GM19468 (cell line): Measurements from ENCODE around the gene AK8.

ENCODE experiments used
- ATAC-seq: cut with Tn5 transposase; IDR thresholded peaks from one replicate; pipeline ENCODE4 v1.9.1; 2021; ENCODE audit warnings: mild to moderate bottlenecking, moderate library complexity, moderate number of reproducible peaks; ENCODE audit not compliant: unreplicated experiment; ENCODE audit errors: extremely low read depth

Gene AK8

DNA sequence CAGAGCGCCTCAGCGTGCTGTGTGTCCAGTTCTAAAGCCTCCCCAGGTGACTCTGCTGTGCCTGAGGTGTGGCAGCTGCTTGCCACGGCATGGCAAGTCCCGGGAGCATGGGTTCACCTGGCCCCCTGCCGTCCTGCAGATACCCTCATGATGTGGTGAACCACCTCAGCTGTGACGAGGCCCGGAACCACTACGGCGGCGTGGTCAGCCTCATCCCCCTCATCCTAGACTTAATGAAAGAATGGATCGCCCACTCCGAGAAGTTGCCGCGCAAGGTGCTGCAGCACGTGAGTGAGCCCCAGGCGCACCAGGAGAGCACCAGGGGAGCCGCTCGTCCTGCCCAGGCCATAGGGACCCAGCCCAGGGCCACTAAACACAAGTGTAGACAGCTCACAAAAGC lies 10.1 kb upstream of the AK8 start:
- no peak for ATAC-seq

DNA sequence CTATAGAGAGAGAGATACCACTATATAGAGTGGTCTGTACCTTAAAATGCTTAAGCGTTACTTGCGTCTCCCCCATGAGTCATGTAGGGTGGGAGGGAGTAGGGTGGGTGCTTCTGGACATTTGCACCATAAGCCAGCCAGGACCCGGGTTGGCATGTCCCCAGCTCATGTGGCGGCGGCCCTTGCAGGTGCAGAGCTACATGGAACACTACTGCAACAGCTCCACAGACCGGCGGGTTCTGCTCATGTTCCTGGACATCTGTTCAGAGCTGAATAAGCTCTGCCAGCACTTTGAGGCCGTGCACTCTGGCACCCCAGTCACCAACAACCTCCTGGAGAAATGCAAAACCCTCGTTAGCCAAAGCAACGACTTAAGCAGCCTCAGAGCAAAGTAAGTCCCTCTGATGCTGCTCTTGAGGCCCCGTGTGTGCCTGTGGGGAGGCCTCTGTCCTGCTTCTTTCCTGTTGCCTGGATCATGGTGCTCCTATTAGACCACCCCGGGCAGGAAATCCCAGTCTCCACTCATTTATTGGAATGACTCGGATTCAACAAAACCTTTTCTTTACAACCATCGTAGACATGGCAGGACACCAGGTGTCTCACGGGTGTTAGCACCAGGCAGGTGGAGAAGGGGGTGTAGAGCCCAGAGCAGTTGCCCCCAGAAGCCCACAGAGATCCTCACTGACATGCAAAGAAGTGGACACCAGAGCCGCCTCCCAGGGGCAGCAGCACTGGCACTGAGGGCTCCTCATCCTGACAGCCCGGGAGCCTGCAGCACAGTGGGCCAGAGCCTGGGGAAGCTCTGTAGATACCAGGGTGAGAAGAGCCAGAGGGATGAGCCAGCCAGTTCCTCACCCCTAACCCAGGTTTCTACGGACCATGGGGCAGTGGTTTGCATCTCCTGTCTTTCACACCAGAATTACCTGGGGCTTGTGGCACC lies 9.4 kb upstream of the AK8 start:
- no peak for ATAC-seq

DNA sequence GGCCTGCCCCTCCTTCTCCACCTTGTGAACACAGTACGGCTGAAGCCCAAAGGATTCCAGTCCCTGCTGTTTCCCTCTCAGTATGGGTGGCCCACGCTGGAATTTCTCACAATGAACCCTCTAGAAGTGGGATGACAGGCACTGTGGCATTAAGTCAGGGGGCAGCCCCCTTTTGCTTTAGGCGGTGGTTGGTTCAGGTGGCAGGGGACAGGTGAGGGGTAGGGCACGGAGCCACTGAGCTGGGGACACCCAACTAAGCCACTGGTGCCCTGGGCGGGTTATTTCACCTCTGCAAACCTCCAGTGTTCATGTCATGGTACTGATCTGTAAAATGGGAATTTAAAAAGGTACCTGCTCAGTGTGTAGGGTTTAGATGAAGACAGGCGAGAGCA lies 8.2 kb upstream of the AK8 start:
- no peak for ATAC-seq

DNA sequence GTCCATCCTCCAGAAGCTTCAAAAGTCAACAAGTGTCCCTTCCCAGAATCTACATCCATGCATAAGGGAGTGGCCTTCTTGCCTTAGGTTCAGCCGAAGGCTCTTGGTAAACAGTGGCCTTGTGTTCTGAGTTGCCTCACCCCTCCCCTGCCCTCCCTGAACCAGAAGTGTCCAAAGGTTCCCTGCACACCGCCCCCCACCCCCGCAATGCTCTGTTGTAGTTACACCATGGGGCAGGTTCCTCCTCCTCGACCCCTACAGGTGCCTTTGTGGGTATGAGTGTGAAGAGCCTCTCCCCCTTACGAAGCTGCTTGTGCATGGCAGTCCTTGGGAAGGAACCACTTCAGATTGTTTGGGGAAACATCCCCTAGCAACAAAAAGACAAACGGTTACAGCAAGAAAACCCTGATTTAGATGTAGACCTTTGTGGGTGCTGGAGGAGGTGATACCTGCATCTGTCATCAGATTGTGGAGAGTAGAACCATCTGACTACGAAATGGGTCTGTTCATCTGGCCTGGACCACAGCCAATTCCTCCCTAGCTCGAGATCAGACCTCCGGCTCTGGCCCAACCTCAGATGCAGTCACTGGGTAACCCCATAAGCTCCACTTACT lies 7.7 kb upstream of the AK8 start:
- ATAC-seq: no peak

DNA sequence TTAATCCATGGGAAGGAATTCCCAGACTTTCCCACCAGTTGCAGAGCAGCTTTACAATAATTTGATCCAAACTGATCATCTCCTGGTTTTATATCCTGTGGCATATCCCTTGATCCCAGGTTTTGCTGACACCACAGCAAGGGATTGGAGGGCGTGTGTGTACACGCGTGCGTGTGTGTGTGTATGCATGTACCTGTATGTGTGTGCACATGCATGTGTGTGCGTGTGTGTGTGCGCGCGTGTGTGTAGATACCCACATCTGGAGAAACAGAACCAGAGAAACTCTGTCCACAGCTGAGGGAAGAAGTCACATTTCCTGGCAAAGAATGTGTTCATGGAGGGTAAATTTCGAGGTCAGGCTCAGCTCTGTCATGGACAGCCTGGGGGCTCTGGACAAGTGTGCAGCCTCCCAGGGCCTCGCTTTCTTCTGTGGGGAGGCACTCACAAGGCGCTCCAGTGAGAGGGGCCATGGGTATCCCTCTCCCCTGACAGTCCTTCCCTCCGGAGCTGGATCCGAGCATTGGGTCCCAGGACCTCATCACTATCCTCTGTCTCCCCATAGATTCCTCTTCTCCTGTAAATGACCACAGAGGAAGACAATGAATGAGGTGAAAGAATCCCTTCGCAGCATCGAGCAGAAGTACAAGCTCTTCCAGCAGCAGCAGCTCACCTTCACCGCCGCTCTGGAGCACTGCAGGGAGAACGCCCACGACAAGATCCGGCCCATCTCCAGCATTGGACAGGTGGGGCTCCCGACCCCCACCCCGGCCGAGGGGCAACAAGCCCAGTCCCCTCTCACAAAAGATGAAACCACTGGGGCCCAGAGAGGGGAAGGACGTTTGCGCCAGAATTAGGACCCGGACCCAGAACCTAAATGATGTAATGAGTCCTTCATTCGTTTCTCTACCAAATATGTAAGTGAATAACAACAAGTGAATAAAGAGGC lies 5.5 kb upstream of the AK8 start:
- no peak for ATAC-seq

DNA sequence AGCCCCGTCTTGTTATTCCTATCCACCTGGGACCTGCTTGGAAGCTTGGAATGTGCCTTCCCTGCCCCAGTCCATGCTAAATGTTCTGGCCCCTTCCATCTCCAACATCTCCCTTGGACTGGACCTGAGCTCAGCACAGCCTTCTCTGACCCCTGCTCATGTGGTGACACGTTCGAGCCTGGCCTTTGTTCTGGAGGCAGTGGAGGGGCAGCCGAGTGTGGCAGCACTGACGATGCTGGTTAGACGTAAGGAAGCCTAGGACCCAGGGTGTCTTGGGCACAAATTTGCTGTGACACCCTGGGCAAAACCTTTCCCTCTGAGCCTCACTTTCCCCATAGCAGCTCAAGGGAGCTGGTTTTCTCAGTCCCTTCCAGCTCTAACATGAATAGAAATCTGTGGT lies 4.5 kb upstream of the AK8 start:
- no peak for ATAC-seq

DNA sequence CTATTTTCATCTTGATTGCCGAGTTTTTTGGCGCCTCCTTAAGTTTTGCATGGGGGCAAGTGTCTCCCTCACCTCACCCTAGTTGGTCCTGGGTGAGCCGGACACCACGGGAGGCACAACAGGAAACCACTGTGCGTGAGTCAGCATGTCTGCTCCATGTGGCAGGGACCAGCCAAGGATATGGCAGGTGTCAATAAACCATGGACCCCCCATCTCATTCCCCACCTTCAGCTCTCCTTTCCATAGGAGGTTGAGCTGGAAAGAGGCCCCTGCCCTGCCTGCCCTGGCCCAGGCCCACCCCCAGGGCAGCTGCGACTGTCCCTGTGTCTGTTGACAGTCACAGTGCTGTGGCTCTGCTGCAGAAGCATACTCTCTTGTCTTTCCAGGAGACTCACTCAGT lies 3.7 kb upstream of the AK8 start:
- no peak for ATAC-seq

DNA sequence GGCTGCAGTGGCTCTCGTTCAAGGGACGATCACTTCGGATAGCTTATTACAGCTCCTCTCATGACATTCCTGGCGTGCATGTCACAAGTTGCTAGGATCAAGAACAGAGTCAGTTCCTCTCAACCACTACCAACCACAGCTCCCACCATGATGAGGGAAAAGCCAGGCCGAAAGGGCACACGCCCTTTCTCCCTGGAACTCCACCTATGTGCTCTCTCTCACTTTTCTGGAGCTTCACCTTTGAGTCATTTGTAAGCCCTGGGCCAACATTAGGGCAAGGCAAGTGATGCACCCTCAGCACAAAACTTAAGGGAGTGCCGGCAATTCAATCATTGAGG lies 2.2 kb upstream of the AK8 start:
- ATAC-seq: no peak

DNA sequence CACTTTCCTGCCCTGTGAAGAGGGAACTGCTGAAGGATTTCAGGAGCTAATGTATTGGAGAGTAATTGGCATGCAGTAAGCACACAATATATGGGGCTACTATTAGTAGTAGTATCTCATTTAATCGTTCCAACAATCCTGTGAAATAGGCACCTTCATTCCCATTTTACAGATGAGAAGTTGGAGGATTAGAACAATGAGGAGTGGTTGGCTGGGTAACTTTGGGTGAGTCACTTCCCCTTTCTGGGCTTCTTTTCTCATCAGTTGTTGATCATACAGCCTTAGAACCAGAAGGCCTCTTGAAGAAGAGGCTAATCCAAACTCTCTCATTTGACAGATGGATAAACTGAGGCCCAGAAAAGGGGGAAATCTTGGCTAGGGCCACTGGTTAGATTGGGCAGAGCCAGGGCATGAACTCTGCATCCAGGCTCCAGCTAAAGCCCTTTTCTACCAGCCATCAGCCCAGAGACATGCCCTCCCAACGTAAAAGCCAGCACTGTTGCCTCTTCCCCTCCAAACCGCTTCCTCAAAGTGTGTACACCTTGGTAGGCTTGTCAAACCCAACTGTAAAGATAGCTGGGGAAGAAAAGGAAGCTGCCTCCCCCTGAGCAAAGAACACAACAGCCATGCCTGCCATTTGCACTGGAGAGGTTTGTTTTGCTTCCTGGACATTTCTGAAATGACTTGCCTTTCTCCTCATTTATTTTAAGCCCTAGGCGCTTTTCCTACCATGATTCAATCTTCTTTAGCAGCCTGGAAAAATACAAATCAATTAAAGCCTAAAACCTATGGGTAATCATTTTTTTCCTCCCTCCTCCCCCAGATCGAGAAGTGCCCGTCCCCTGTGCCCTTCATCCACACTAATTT lies 1.6 kb upstream of the AK8 start:
- no peak for ATAC-seq

DNA sequence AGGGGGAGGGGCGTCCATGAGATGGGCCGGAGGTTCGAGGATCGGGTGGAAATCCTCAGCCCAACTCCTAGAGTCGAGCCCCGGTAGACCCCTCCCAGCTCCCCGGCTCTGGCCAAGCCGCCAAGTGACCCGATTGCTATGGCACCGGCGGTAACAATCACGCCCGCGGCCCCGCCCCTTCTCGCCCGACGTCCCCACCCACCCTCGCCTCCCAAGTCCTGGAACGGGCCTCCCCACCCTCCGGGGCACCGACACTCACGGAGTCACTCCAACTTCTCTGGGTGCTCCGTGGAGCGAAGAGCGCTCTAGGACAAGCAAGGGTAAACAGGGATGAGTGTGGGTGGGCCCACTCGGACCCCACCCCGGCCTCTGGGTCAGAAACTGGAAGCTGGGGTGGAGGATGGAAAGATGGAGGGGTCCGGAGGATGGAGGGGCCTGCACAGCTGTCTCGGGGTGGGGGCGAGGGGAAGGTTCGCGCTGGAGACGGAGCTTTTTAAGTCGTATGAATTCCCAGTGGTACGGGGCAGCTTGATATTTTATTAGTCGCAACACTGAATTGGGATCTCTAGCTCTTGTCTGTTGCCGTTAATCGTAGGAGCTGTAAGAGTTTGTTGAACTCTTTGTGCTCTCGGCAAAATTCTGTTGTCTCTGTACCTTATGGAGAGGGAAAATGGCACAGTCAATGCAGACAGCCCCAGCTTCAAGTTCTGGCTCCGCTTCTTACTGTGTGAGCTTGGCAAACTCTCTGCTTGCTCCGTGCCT lies 792 bp upstream of the AK8 start, which contains the start of gene SPACA9:
Gene SPACA9, plus strand, starts transcription at position 204 of the 762 bp plus-strand sequence. CDS start 5,050 bp downstream, outside the sequence.
- no peak for ATAC-seq

DNA sequence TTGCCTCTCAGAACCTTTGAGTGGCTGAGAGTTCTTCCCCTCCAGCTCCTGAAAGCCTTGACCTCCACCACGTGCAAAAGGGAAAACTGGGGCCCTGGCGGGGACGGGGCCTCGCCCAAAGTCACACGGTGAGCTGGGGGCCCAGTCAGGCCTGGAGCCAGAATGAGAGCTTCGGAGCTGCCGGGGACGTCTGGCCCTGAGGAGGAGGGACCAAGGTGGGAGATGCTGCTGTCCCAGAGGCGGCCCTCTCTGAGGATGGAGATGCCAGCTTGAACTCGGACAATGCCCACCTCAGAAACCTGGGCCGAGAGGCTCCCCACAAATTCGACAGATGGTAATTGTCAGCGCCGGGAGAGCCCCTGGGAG lies 643 bp downstream of the AK8 start:
- ATAC-seq: no peak

DNA sequence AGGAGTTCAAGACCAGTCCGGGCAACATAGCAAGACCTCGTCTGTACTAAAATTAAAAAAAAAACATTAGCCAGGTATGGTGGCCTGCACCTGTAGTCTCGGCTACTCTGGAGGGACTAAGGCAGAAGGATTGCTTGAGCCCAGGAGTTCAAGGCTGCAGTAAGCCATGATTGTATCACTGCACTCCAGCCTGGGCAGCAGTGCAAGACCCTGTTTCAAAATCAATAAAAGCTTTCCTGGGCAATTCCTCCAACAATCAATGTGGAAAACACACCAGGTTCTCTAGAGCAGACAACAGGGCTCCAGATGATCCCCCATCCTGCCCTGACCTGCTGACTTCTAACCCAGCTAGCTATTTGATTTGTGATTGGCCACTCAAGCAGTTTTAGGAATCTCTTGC lies 1.2 kb downstream of the AK8 start:
- no peak for ATAC-seq

DNA sequence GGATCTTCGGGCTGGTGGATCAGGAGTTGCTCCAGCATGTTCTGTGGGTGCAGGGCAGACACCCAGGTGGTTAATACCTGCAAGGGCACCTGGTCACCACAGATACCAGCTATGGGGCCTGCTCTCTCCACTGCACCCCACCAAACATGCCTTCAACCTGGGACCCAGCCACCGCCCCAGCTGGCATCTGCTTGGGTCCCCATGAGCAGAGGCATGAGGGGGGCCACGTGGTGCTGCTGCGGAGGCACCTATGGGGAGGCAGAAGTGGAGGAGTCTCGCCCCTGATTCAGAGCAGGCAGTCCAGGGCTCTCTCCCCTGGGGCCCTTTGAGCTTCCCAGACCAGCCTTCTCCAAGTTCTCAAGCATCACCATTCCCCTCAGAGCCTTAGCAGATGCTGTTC lies 2.9 kb downstream of the AK8 start:
- ATAC-seq: no peak

DNA sequence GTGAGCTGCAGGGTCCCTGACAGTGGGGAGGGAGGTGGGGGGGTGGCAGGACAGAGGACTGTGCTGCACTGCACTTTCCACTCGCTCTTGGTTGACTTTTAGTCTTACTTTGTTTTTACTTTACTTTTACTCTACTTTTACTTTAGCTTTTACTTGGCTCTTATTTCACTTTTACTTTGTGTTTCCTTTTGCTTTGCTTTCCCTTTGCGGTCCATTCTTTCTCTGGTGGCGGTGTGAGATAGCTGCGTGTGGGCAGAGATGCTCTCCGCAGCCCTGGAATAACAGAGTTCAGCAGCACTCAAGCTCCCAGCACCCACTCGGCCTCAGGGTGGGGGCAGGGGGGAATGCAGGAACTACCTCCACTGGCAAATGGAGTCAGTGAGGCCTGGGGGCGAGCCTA lies 4.7 kb downstream of the AK8 start:
- no peak for ATAC-seq

DNA sequence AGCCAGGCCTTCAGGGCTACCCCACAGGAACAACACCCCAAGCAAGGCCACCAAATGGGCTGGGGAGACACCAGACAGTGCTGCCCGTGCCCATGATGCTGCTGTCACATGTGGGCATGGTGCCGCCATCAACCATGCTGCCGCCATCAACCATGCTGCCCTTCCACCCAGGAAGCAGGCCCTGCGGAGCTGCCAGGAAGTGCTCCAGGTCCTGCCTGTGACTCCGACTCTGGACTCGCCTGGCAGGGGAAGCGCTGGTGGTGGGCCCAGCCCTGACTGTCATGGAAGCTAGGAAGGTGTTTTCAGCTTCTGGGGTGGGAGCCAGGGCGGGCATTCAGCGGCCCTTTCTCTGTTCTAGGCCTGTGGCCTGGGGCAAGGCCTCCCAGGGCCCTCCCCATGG lies 8.8 kb downstream of the AK8 start:
- ATAC-seq: no peak

DNA sequence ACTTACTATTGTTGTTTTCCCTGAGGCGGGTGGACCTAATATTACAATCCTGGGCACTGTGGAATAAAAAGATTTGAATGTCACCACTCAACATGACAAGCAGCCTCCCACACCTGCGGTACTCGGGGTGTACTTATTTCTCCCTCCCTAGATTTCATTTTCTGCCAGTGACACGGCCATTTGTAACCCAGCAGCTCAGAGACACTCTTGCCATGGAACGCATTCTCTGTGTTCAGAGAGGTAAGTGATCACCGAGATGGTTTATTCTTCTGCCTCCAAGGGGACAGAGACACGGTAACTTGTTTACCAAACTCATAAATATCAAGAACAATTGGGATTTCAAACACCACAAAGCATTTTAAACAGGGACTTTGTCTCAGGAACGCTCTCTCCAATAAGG lies 11.2 kb downstream of the AK8 start:
- ATAC-seq: no peak

DNA sequence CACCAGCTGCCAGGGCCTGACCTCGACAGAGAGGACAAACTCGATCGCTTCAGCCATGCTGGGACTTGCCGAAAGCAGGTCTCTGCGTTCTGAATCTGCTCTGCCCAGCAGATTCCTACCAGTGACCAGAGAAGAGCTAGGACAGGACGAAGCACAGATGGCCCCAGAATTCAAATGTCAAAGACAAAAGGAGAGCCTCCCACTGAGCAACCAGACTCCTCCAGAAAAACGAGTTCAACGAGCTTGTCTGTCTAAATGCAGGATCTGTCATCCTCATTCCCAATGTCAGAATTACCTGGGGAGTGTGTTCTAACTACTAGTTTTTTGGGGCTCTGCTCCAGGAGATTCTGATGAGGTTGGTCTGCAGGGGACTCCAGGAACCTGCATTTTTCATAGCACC lies 13.4 kb downstream of the AK8 start:
- ATAC-seq: no peak

DNA sequence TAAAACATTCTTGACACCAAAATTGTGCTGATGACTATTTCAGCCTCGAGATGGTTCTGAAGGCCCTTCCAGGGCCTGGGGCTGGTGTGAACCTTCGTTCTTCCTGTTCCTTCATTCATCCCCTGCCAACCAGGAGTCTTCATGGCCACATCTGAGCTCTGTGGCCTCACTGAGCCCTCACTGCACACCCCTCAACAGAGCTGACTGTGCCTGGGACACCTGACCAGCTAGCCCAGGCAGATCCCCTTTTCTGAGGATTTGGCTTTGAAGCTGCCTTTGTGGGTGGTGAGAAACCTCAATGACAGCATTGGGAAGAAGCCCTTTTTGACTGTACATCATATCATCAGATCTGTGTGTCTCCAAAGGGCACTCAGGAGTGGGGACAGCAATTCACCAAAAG lies 13.8 kb downstream of the AK8 start:
- ATAC-seq: no peak

DNA sequence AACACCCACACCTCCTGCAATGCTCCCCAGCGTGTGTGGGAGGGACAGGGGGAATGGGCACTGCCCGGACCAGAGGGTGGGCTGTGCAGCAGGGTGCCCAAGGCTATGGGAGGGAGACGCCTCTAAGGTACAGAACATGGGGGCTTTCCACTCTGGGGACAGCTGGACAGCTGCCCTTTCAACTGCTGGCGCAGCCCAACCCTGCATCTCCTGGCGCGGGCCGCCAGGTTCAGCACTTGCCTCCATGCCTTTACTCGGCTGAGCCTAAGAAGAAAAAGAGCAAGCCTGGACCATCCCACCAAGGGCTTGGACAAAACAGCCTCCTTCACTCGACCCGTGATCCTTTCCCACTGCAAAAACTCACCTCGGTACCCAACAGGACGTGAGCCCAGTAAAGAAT lies 15.0 kb downstream of the AK8 start:
- ATAC-seq: no peak
